Measurements from ENCODE around the gene MT3.
"Not testable (repeated sequence)": the region's sequence is repeated elsewhere in the genome, so short reads cannot be mapped to it uniquely, and the experiment has no call there.

Gene MT3

DNA sequence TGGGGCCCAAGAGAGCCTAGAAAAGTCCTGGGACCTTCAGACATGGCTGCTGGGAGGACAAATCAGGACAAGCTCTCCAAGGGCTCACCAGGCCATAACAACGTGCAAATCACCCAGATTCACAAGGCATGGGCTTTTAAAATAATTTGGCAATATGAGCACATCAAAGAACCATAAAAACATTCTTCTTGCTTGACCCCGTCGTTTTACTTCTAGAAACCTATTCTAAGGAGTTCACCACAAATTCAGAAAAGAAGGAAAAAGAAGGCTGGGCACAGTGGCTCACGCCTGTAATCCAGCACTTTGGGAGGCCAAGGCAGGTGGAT, 12.1 kb upstream of the MT3 start:
- no peak for DNase-seq (ENCODE audit: low read depth in 1 of 2, low spot score in 1 of 2)

DNA sequence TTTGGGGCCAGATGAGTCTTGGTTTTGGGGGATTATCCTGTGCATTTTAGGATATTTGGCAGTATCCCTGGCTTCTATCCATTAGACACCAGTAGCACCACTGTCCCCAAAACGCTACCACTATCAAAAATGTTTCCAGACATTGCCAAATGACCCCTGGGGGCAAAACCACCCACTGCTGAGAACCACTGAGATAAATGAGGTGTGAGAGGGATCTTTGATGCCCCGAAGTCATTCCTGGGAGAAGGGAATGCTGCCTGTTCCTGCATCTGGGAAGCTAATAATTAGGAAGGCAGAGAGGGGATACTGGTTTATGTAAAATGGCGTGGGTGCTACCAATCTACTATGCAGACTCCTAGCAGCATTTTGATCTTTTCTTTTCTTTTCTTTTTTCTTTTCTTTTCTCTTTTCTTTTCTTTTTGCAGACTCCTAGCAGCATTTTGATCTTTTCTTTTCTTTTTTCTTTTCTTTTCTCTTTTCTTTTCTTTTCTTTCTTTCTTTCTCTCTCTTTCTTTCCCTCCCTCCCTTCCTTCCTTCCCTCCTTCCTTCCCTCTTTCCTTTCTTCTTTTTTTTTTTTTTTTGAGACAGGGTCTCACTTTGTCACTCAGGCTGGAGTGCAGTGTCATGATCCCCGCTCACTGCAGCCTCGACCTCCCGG, 8.8 kb upstream of the MT3 start:
- no peak for DNase-seq (ENCODE audit: low read depth in 1 of 2, low spot score in 1 of 2)

DNA sequence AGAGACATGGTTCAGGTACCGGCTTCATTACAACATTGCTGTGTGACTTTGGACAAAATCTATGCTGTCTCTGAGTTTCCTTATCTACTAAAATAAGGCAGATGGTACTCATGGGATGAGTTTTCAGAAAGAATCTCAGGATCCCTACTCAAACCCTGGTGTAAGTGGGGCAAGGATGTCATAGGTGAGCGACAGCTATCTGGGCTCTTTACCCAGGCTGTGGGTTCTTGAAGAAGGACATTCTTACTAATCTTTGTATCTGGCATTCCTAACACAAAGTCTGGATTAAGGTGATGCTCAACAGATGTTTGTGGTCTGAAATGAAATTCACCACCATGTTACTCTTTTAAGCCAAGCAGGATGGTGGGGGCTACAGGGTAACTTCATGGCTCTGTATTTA, 6.4 kb upstream of the MT3 start:
- DNase-seq (ENCODE audit: low read depth in 1 of 2, low spot score in 1 of 2), result not testable (repeated sequence)

DNA sequence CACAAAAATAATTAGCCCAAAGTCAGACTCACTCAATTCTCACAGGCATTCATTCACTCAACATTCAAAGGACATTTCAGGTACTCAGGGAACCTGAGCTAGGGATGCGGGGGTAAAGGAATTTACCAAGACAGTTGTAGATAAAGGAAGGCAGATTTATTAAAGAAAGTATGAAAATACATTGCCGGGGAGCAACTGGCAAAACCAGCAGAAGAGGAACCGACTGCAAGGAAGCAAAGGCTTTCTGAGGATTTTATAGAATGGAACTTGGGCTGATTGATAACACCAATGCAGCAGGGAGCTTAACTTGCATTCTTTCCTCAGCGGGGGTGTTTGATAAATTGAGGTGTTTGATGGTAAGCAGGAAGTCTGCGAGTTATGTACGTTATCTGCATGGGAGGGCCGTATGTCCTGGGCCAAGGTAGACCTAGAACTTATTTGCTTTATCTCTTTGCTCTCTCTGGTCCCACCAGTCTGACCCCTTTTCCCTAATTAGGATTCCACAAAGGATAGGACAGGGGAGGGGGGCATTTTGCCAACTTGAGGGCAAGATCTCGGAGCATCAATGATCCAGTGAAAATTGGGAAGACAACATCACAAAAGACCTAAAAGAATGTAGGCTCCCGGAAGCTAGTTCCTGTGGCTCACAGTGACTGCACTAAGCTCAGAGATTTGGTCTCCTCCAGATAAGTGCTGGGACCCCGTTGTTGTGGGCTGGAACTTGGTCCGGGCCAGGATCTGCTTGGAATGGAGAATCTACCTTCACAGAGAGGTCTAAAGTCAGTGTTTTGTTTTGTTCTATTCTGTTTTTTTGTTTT, 5.8 kb upstream of the MT3 start:
- no peak for DNase-seq (ENCODE audit: low read depth in 1 of 2, low spot score in 1 of 2)

DNA sequence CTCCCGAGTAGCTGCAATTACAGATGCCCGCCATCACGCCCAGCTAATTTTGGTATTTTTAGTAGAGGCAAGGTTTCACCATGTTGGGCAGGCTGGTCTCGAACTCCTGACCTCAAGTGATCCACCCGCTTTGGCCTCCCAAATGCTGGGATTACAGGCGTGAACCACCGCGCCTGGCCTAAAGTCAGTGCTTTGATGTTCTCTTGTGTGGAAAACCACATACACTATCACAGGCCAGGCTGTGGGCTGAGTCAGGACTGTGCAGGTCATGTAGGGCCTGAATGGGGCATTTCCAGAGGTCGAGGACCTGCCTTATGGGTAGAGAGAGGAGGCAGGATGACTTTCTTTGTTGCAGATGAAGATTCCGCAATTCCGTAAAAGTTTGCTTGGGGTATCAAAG, 5.1 kb upstream of the MT3 start:
- no peak for DNase-seq (ENCODE audit: low read depth in 1 of 2, low spot score in 1 of 2)

DNA sequence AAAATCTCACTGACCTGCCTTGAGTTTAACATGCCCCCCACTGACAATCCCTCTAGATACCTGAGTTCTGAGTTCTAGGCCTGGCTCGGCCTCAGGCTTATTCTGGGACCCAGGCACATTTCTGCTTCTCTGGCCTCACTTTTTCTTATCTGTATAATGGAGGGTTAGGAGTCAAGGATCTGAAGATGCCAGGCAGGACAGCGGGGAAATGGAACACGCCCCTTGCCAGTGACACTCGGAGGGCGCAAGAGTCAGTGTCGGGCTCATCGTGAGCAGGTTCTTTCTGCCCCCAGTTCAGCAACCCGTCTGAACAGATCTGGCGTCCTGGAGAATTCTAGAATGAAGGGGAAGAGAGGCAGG, 567 bp upstream of the MT3 start:
- DNase-seq (ENCODE audit: low read depth in 1 of 2, low spot score in 1 of 2), result no peak

DNA sequence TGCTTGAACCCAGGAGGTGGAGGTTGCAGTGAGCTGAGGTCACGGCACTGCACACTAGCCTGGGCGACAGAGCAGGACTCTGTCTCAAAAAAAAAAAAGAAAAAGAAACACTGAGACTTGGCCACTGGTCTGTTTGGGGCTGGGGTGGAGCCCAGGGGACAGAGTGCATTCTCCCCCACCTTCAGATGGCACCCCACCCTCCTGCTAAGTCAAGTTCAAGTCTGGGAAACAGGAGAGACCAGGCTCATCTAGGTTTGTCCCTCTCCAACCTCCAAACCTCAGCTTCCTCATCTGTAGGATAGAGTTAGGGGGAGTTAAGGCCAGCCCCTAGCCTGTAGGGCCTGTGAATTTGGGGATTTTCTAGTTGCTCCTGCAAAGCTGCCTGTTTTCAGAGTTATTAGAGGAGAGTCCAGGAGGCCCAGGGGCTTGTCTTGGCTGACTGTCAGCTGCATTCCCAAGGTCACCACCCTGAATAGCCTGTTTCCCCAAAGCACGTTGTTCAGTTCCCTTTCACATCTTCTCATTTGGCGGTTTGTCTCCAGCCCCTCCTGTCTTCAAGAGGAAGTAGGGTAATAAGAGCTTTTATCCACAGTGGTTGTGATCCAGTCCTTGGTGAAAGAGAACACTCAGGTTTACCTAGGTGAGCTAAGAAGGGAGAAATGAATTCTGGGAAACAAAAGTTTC, 2.2 kb downstream of the MT3 start:
- DNase-seq (ENCODE audit: low read depth in 1 of 2, low spot score in 1 of 2), result no peak

DNA sequence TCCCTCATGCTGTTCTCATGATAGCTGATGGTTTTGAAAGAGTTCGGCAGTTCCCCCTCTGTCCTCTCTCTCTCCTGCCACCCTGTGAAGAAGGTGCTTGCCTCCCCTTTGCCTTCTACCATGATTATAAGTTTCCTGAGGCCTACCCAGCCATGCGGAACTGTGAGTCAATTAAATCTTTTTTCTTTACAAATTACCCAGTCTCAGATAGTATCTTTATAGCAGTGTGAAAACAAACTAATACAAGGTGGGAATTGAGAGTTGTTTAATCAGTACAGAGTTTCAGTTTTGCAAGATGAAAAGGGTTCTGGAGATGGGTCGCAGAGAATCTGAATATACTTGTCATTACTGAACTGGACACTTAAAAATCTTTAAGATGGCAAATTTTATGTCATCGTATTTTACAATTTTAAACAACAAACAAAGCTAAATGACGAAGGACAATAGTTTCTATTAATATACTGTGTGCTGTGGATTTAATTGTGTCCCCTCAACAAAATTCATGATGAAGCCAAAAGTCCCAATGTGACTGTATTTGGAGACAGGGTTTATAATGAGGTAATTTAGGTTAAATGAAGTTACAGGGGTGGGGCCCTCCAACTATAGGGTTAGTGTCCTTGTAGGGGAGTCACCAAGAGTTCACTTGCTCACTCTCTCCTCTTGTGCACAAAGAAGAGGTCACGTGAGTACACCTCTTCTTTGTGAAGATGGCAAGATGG, 4.4 kb downstream of the MT3 start:
- no peak for DNase-seq (ENCODE audit: low read depth in 1 of 2, low spot score in 1 of 2)

DNA sequence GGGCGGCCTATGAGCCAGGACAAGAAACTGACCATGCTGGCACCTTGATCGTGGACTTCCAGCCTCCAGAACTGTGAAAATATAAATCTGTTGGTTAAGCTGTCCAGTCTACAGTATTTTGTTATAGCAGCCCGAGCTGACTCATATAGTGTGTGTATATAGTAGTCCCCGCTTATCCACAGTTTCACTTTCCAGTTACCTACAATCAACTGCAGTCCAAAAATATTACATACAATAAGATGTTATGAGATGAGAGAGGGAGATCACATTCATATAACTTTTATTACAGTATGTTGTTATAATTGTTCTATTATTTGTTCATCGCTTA, 4.9 kb downstream of the MT3 start:
- DNase-seq (ENCODE audit: low read depth in 1 of 2, low spot score in 1 of 2), result no peak

DNA sequence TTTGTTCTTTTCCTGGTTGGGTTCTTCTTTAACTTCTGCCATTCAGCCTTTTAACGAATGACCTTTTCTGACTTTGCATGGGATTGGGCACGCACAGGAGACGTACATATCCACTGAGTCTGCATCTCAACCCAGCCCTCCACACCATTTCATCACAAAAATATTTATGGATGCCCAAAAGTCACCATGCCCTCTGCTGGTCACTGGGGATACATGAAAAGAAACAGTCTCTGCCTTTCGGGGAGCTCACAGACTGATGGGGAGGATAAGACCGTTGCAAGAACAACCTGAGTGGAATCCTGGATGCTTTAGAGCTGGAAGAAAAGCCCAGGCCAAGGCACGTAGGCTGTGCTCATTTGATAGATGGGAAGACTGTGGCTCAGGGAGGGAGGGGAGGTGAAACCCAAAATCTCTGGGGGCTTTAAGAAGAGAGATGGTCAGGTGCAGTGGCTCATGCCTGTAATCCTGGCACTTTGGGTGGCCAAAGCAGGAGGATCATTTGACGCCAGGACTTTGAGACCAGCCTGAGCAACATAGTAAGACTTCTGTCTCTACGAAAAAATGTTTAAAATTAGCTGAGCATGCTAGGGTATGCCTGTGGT, 11.2 kb downstream of the MT3 start:
- no peak for DNase-seq (ENCODE audit: low read depth in 1 of 2, low spot score in 1 of 2)

DNA sequence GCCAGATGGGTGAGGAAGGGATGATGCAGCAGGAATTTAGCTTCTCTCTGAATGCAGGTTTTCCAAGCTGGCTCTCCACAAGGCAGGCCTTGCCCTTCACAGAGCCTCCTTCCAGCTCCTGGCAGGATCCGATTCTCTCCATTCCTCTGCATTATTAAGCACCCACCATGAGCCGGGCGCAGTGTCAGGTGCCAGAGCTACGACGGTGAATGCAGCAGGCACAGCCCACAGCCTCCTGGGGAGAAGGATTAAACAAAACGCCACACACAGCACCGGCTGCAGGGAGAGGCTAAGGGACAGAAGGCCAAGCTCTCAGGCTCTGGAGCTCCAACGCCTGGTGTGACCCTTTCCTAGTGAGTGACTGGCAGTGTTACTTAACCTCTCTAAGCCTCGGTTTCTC, 12.0 kb downstream of the MT3 start:
- no peak for DNase-seq (ENCODE audit: low read depth in 1 of 2, low spot score in 1 of 2)

DNA sequence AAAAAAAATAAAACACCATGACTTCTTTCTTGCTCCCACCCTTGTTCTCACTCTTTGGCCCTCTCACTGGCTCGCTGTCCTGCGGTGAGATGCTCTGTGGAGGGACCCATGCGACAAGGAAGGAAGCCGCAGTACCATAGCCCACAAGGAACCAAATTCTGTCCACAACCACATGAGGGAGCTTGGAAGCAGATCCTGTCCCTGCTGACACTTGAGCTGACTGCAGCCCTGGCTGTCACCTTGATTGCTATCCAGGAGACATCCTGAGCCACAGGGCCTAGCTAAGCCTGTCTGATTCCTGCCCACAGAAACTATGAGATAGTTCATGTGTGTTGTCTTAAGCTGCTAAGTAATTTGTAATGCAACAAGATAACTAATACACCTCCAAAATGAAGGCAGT, 14.3 kb downstream of the MT3 start:
- no peak for DNase-seq (ENCODE audit: low read depth in 1 of 2, low spot score in 1 of 2)

DNA sequence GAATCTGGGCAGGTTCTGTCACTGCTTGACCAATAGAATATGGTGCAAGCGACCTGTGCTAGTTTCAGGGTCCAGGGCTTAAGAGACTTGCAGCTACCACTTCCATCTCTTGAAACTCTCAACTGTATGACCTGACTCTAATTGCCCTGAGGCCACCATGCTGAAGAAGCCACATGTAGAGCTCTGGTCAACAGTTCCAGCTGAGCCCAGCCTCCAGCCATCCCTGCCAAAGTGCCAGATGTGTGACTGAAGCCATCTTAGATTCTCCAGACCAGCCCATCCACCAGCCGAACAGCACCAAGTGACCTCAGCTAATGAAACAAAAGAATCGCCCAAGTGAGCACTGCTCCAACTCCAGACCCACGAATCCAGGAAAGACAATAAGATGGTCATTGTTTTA, 15.6 kb downstream of the MT3 start:
- no peak for DNase-seq (ENCODE audit: low read depth in 1 of 2, low spot score in 1 of 2)

DNA sequence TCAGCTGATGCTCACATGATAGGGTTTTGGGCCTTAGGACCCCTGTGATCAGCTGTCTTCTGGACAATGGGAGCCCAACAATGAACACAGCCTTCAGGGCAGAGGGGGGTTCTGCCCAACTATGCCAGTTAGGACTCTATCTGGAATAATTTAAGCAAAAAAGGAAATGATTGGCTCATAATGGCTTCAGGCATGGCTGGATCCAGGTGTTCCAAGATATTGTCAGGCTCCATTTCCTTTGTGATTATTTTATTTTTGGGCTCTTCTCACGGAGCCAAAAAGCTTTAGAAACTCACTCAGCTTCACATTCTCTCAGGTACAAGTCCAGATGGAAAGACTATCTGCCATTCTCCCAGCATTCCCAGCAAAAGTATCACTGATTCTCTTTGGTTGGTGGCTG, 16.1 kb downstream of the MT3 start:
- DNase-seq (ENCODE audit: low read depth in 1 of 2, low spot score in 1 of 2), result no peak

DNA sequence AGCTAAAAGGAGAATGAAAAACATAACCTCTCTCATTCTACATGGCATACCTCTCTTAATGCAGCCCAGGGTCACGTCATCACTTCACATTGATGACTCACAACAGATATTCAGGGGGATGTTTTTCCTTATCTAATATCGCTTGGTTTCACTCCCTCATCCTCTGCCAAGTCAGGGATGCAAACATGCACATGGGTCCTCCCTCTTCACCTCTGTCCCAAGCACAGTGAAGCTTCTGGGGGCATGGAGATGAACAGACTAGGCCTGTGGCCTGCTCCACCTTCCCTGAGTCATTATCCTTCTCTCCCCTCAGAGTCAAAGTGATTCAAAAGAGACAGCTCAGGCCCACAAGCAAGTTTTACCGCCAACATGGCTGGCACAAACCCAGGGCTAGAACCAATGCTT, 16.7 kb downstream of the MT3 start:
- DNase-seq (ENCODE audit: low read depth in 1 of 2, low spot score in 1 of 2), result no peak

DNA sequence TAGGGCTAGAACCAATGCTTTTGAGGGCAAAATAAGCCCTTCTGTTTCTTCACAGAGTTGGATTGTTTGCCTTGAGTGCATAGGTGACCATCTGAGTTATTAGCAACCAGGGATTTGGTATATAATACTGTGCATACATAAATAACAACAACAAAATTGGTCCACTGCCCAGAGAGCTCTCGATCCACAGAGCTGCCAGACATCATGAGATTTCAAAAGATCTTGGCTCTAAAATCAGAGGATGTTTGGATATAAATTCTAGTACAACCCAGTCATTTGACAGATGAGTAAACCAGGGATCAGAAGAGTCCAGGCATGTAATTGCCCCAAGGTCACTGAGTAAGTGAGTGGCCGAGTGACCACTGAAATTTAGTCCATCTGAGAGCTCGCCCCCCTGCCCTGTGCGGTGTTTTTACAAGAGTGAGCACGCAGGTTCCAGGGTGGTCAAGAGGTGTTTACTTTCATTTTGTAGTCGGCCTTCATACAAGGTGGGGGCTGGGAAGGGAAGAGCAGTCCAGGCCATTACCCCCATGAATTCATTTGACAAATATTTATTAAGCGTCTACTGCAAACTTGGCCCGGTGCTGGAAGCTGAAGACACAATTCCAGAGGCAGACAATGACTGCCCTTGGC, 17.3 kb downstream of the MT3 start:
- DNase-seq (ENCODE audit: low read depth in 1 of 2, low spot score in 1 of 2), result no peak

DNA sequence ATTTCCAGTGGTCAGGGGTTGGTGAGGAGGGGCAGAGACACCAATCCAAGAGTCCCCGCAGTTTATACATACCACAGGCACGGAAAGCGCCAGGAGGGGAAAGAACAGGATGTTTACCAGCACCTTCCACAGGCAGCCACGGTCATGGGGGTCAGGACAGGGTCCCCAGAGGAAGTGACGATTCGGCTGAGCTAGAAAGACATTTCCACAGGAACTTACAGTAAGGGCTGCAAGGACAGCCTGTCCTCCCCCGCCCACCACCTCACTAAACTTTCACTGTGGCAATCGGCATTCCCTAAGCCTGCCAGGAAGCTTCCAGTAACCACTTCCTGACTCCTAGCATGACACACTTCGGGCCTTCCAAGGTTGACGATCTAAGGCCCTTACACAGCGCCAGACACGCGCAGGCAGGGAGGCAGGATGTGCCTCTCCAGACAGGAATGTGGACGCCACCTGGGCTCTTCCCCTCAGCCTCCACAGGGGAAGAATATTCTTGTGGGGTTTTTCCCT, 17.8 kb downstream of the MT3 start:
- DNase-seq (ENCODE audit: low read depth in 1 of 2, low spot score in 1 of 2), result no peak

DNA sequence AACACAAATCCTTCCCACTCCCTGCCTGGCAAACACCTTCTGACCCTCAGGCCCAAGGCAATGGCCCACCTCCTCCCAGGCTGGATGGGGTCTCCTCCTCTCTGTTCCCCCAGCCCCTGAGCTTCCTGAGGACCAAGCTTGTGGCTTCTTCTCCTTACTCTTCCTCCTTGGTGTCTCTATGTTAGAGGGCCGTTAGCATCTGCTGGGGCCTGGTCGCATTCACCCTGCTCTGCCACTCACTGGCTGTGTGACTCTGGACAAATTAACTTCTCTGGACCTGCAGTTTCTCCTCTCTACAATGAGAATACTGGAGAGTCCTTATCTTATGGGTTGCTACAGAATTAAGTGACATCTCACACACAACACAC, 18.3 kb downstream of the MT3 start:
- DNase-seq (ENCODE audit: low read depth in 1 of 2, low spot score in 1 of 2), result no peak

DNA sequence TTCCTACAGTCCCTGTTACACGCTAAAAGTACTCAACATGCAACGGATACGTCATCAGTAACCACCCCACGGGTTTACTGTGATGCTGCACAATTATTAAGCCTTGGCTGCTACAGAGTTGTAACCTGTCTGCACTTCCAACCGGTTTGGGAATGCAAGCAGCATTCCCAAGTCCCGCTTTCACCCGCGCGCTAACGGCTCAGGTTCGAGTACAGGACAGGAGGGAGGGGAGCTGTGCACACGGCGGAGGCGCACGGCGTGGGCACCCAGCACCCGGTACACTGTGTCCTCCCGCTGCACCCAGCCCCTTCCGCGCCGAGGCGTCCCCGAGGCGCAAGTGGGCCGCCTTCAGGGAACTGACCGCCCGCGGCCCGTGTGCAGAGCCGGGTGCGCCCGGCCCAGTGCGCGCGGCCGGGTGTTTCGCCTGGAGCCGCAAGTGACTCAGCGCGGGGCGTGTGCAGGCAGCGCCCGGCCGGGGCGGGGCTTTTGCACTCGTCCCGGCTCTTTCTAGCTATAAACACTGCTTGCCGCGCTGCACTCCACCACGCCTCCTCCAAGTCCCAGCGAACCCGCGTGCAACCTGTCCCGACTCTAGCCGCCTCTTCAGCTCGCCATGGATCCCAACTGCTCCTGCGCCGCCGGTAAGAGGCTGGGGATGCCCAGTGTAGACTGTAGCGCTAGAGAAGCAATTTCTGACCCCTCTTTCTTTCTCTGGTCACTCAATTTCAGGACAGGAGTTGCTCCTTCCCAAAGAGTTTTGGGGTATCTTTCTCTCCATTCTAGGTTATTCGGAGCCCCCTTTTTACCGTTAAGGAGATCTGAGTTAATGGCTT, 18.9 kb downstream of the MT3 start, which contains the start of gene MT2A:
MT2A (plus strand) TSS at position 542 of the 833 bp plus-strand sequence; CDS start at position 614, 72 bp downstream.
- peak; percentile 70 to 88 for DNase-seq (ENCODE audit: low read depth in 1 of 2, low spot score in 1 of 2)

DNA sequence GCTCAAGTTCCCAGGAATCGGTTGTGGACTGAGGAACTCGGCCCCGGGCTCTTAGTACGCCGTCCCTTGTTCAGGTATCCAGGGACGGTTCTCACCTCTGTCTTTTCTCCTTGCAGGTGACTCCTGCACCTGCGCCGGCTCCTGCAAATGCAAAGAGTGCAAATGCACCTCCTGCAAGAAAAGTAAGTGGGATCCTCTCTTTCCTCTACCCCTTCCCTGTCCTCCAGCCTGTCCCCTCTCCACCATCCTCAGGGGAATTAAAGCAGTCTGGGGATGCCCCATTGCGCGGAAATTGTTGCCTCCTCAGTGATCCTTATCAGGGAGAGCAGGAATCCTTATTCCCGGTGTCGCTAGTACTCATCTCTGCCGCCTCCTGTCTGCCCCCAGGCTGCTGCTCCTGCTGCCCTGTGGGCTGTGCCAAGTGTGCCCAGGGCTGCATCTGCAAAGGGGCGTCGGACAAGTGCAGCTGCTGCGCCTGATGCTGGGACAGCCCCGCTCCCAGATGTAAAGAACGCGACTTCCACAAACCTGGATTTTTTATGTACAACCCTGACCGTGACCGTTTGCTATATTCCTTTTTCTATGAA, 19.6 kb downstream of the MT3 start:
- DNase-seq (ENCODE audit: low read depth in 1 of 2, low spot score in 1 of 2), result no peak

All from activated CD4-positive, alpha-beta T cell treated with anti-CD3 and anti-CD28 coated beads, Interleukin-2, amount 50 U/mL, for 24 hours (primary cell).